Activated naive CD4-positive, alpha-beta T cell treated with anti-CD3 and anti-CD28 coated beads, Interleukin-2, amount 50 U/mL, for 72 hours (primary cell): ENCODE measurements around the gene ACTR1A. TPM values are rescaled to one million over a fixed set of nuclear protein-coding genes. Genes with fewer than 3 reads are reported as not detected.
"Not testable (repeated sequence)": the region's sequence is repeated elsewhere in the genome, so short reads cannot be mapped to it uniquely, and the experiment has no call there.

Experiments used
- ATAC-seq, 2 donors: fragments of 150-1000 bp; cut with Tn5 transposase; 2 replicates each; pipeline ENCODE4 v1.10.0; 2021; ENCODE audit warnings: mild to moderate bottlenecking in 2 of 2, moderate library complexity in 2 of 2
- DNase-seq, 2 donors: peaks; one replicate each; pipeline ENCODE4 v3.0.0; 2021 to 2022; ENCODE audit warnings: low spot score in 2 of 2
- H3K27ac Mint-ChIP-seq, 2 donors: one replicate each; pipeline ENCODE4 v1.8.0; 2022; ENCODE audit warnings: mild to moderate bottlenecking in 2 of 2, mixed read lengths in 2 of 2
- H3K36me3 Mint-ChIP-seq, 2 donors: one replicate each; pipeline ENCODE4 v1.8.0; 2022; ENCODE audit warnings: mixed read lengths in 2 of 2
- H3K9me3 Mint-ChIP-seq, 2 donors: one replicate each; pipeline ENCODE4 v1.8.0; 2022; ENCODE audit warnings: mixed read lengths in 2 of 2
- total RNA-seq, 2 donors: library from RNA; stranded (reverse); gene quantifications; one replicate each; pipeline ENCODE4 v1.2.3, GENCODE V29; 2022

Gene ACTR1A
- total RNA-seq, result 10 to 100 TPM; 48.9 to 97.4 TPM

- Mint-ChIP-seq H3K27ac (no peak within 1 kb of the TSS), H3K36me3 (no peaks in the 10 kb centered on the region), H3K9me3 (no peaks in the 10 kb centered on the region)
- DNase-seq (peak; percentile 93 to 95), ATAC-seq (peak; percentile 55 to 71)
Measured at GRCh38 chr10:102502337-102503151, at the start of gene ACTR1A. ACTR1A (minus strand) TSS chr10:102502712; CDS start chr10:102502647, 65 bp downstream.

GRCh38 chr10:102550636-102551210 is 48.2 kb upstream of the ACTR1A start:
- Mint-ChIP-seq H3K36me3 (no peaks in the 10 kb centered on the region), H3K27ac (no peak overlapping the region), H3K9me3 (no peaks in the 10 kb centered on the region)
- ATAC-seq (no peak), DNase-seq (no peak)

- no peaks in the 10 kb centered on the region for H3K36me3 Mint-ChIP-seq
- ATAC-seq (no peak), DNase-seq (no peak)
- no peak overlapping the region for H3K27ac Mint-ChIP-seq
- no peaks in the 10 kb centered on the region for H3K9me3 Mint-ChIP-seq
Measured at GRCh38 chr10:102549549-102549948, 47.0 kb upstream of the ACTR1A start.

GRCh38 chr10:102546606-102547320 is 44.3 kb upstream of the ACTR1A start:
- no peak for DNase-seq
- no peaks in the 10 kb centered on the region for H3K36me3 Mint-ChIP-seq
- H3K9me3 Mint-ChIP-seq, result no peaks in the 10 kb centered on the region
- no peak for ATAC-seq
- peak overlapping the region in 1 of 2 donors; percentile 63 for H3K27ac Mint-ChIP-seq

GRCh38 chr10:102545997-102546396 is 43.5 kb upstream of the ACTR1A start:
- H3K36me3 Mint-ChIP-seq, result no peaks in the 10 kb centered on the region
- no peaks in the 10 kb centered on the region for H3K9me3 Mint-ChIP-seq
- ATAC-seq, result no peak
- DNase-seq, result no peak
- H3K27ac Mint-ChIP-seq, result peak overlapping the region in 1 of 2 donors; percentile 57

DNA sequence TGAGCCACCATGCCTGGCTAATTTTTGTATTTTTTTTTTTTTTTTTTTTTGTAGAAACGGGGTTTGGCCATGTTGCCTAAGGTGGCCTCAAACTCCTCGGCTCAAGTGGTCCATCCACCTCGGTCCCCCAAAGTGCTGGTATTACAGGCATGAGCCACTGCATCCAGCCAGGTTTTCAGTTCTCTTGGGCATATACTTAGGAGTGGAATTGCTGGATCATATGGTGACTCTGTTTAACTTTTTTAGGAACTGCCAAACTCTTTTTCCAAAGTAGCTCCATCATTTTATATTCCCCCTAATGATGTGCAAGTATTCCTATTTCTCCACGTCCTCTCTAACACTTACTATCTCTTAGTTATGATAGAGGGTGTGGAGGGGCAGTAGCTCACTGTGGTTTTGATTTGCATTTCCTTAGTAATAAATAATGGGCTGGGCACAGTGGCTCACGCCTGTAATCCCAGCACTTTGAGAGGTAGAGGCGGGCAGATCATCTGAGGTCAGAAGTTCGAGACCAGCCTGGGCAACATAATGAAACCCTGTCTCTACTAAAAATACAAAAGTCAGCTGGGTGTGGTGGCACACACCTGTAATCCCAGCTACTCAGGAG is 42.9 kb upstream of the ACTR1A start:
- no peaks in the 10 kb centered on the region for H3K9me3 Mint-ChIP-seq
- ATAC-seq (no peak), DNase-seq (no peak)
- no peaks in the 10 kb centered on the region for H3K36me3 Mint-ChIP-seq
- peak overlapping the region in 1 of 2 donors; percentile 57 for H3K27ac Mint-ChIP-seq

GRCh38 chr10:102542800-102543418 is 40.4 kb upstream of the ACTR1A start:
- Mint-ChIP-seq H3K27ac (no peak overlapping the region), H3K9me3 (no peaks in the 10 kb centered on the region), H3K36me3 (no peaks in the 10 kb centered on the region)
- no peak for DNase-seq
- ATAC-seq, result no peak

- no peaks in the 10 kb centered on the region for H3K9me3 Mint-ChIP-seq
- H3K36me3 Mint-ChIP-seq, result no peaks in the 10 kb centered on the region
- ATAC-seq (peak; percentile 72 to 82), DNase-seq (peak in 1 of 2 donors; percentile 8)
- no peak overlapping the region for H3K27ac Mint-ChIP-seq
Measured at GRCh38 chr10:102540023-102540422, 37.5 kb upstream of the ACTR1A start.

- H3K36me3 Mint-ChIP-seq, result no peaks in the 10 kb centered on the region
- no peak for DNase-seq
- ATAC-seq, result no peak
Measured at GRCh38 chr10:102538811-102539210, 36.3 kb upstream of the ACTR1A start.

DNA sequence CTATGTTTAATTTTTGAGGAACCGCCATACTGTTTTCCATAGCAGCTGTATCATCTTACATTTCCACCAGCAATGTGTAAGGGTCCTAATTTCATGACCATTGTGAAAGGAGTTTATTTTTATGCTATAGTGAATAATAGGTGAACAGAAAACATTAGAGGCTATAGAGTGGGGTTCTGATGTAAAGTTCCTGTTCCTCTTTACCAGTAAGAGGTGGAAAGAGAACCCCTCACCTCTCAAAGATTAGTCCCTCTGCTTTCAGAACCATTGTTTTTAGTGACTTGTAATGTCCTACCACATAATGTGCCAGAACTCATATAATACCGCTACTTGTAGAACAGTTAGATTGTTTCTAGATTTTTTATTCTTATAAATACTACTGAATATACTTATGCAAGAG is 35.4 kb upstream of the ACTR1A start:
- no peak for DNase-seq
- Mint-ChIP-seq H3K27ac (no peak overlapping the region), H3K9me3 (no peaks in the 10 kb centered on the region), H3K36me3 (no peaks in the 10 kb centered on the region)
- no peak for ATAC-seq

More at GRCh38 chr10:102538811-102539210, 36.3 kb upstream of the ACTR1A start:
- Mint-ChIP-seq H3K27ac (no peak overlapping the region), H3K9me3 (no peaks in the 10 kb centered on the region)

DNA sequence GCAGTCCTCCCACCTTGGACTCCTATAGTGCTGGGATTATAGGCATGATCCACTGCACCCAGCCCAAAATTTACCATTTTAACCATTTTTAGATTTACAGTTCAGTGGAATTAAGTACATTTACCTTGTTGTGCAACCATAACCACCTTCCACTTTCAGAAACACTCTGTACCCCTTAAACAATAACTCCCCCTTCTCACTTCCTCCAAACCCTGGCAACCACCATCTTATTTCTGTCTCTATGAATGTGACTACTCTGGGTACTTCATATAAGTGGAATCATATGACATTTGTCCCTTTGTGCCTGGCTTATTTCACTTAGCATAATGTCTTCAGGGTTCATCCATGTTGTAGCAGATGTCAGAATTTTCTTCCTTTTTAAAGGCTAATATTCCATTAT is 34.9 kb upstream of the ACTR1A start:
- H3K9me3 Mint-ChIP-seq, result no peaks in the 10 kb centered on the region
- H3K27ac Mint-ChIP-seq, result no peak overlapping the region
- H3K36me3 Mint-ChIP-seq, result no peaks in the 10 kb centered on the region
- ATAC-seq (no peak), DNase-seq (no peak)

GRCh38 chr10:102535481-102536147 is 33.1 kb upstream of the ACTR1A start:
- no peak for ATAC-seq
- no peaks in the 10 kb centered on the region for H3K9me3 Mint-ChIP-seq
- no peak for DNase-seq
- H3K36me3 Mint-ChIP-seq, result no peaks in the 10 kb centered on the region
- no peak overlapping the region for H3K27ac Mint-ChIP-seq

- H3K36me3 Mint-ChIP-seq, DNase-seq, H3K9me3 Mint-ChIP-seq, H3K27ac Mint-ChIP-seq, ATAC-seq: not testable (repeated sequence)
Measured at GRCh38 chr10:102534966-102535365, 32.5 kb upstream of the ACTR1A start.

DNA sequence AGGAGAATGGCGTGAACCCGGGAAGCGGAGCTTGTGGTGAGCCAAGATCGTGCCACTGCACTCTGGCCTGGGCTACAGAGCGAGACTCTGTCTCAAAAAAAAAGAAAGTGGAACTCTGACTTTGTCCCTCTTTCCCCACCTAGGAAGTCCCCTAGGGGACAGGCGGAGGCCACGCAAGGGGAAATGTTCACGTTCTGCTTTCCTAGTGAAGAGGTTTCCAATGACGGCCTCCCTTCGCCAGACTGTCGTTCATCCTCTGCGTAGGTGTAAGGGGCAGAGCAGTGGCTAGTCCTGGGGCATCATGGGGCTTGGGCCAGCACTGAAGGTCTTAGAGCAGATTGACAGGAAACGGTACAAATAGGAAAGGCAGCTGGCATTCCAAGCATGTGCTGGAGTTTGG is 31.8 kb upstream of the ACTR1A start:
- no peaks in the 10 kb centered on the region for H3K36me3 Mint-ChIP-seq
- no peak for ATAC-seq
- H3K27ac Mint-ChIP-seq, result no peak overlapping the region
- H3K9me3 Mint-ChIP-seq, result no peaks in the 10 kb centered on the region
- DNase-seq, result no peak

DNA sequence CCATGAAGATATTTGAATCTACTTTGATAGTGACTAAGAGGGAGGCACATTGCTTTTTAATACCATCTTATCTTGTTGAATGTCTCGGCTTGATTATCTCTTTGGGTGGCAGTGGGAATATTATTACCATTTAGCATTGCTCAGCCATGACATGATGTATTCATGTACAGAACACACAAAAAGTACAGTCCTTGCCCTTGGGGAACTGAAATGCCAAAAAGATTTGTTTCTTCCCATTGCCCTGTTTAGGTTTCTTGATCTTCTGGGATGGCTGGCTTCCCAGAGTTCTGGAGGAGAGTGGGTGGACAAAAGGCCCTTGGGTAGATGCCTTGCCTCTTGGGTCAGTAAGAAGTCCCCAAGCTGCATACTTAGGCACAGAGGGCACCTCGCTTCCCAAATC is 25.0 kb upstream of the ACTR1A start:
- H3K27ac Mint-ChIP-seq, result peak overlapping the region in 1 of 2 donors; percentile 29
- no peaks in the 10 kb centered on the region for H3K9me3 Mint-ChIP-seq
- H3K36me3 Mint-ChIP-seq, result no peaks in the 10 kb centered on the region
- DNase-seq (no peak), ATAC-seq (no peak)

DNA sequence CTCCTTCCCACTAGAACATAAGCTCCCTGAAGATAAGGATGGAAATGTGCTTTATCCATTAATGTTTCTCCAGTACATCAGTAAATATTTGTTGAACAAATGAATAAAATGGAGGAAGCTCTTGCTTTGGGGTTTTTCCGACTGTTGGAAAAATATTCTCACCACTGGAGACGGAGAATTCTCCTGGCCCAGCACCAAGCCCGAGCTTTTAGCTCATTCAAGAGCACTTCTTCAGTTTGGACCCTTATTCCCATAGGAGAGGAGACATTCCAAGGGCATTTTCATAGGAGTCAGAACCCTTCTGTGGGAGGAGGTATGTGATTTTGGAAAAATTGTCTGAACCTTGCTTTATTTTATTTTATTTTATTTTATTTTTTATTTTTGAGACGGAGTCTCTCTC is 22.2 kb upstream of the ACTR1A start:
- DNase-seq, result no peak
- Mint-ChIP-seq H3K9me3 (no peaks in the 10 kb centered on the region), H3K36me3 (no peaks in the 10 kb centered on the region), H3K27ac (no peak overlapping the region)
- no peak for ATAC-seq
